Chondrocyte (in vitro differentiated cells): ENCODE measurements around the gene SCNN1A. TPM values are rescaled to one million over a fixed set of nuclear protein-coding genes. Genes with fewer than 3 reads are reported as not detected.

Experiments used
- DNase-seq: peaks from one replicate; pipeline ENCODE4 v3.0.0; 2021; ENCODE audit warnings: mixed read lengths, low spot score
- H3K27ac Mint-ChIP-seq: one replicate; pipeline ENCODE4 v1.8.0; 2021; ENCODE audit warnings: mild to moderate bottlenecking, moderate library complexity, mixed read lengths; ENCODE audit not compliant: unreplicated experiment
- H3K27me3 Mint-ChIP-seq: 2 replicates; pipeline ENCODE4 v1.8.0; 2021; ENCODE audit warnings: low read depth, mixed read lengths
- H3K36me3 Mint-ChIP-seq: 2 replicates; pipeline ENCODE4 v1.8.0; 2021; ENCODE audit warnings: low read depth, mixed read lengths
- H3K4me1 Mint-ChIP-seq: 2 replicates; pipeline ENCODE4 v1.8.0; 2021; ENCODE audit warnings: low read depth, mild to moderate bottlenecking, mixed read lengths
- H3K4me3 Mint-ChIP-seq: one replicate; pipeline ENCODE4 v1.8.0; 2021; ENCODE audit warnings: mild to moderate bottlenecking, moderate library complexity, mixed read lengths; ENCODE audit not compliant: unreplicated experiment
- H3K9me3 Mint-ChIP-seq: 2 replicates; pipeline ENCODE4 v1.8.0; 2021; ENCODE audit warnings: low read depth, mixed read lengths
- CTCF ChIP-seq: fragments of 200-600 bp; sonication (generic); IDR thresholded peaks from 2 replicates; pipeline ENCODE4 v1.5.0; 2021; ENCODE audit warnings: antibody characterized with exemption, mild to moderate bottlenecking, moderate library complexity
- total RNA-seq: library from RNA; stranded (reverse); gene quantifications from 3 replicates; pipeline ENCODE4 v1.2.1, GENCODE V29; 2021

Gene SCNN1A
- total RNA-seq, 1 donor from 2014 or later: 0.87 TPM

- peaks cover 13% of the 10 kb centered on the region for H3K4me1 Mint-ChIP-seq
- no peaks in the 10 kb centered on the region for H3K9me3 Mint-ChIP-seq
- H3K27ac Mint-ChIP-seq: no peak overlapping the region
- H3K36me3 Mint-ChIP-seq: no peaks in the 10 kb centered on the region
- TF ChIP-seq CTCF: no peak
- no peaks in the 10 kb centered on the region for H3K27me3 Mint-ChIP-seq
- no peak for DNase-seq
- H3K4me3 Mint-ChIP-seq: no peak overlapping the region
Measured at GRCh38 chr12:6315184-6315583, 60.2 kb downstream of the SCNN1A start.

GRCh38 chr12:6314776-6315175 lies 60.6 kb downstream of the SCNN1A start:
- Mint-ChIP-seq H3K9me3 (no peaks in the 10 kb centered on the region), H3K4me3 (no peak overlapping the region), H3K27ac (no peak overlapping the region), H3K4me1 (peaks cover 13% of the 10 kb centered on the region), H3K27me3 (no peaks in the 10 kb centered on the region), H3K36me3 (no peaks in the 10 kb centered on the region)
- DNase-seq: no peak
- no peak for TF ChIP-seq CTCF

GRCh38 chr12:6313326-6313940 lies 61.9 kb downstream of the SCNN1A start:
- Mint-ChIP-seq H3K36me3 (no peaks in the 10 kb centered on the region), H3K4me1 (peaks cover 13% of the 10 kb centered on the region), H3K9me3 (no peaks in the 10 kb centered on the region), H3K27me3 (no peaks in the 10 kb centered on the region), H3K4me3 (no peak overlapping the region), H3K27ac (no peak overlapping the region)
- DNase-seq: no peak
- no peak for TF ChIP-seq CTCF

- Mint-ChIP-seq H3K27me3 (no peaks in the 10 kb centered on the region), H3K4me3 (no peak overlapping the region), H3K36me3 (no peaks in the 10 kb centered on the region), H3K9me3 (no peaks in the 10 kb centered on the region), H3K4me1 (peaks cover 13% of the 10 kb centered on the region), H3K27ac (no peak overlapping the region)
- TF ChIP-seq CTCF: no peak
- no peak for DNase-seq
Measured at GRCh38 chr12:6312529-6313325, 62.6 kb downstream of the SCNN1A start.

- DNase-seq: no peak
- H3K9me3 Mint-ChIP-seq: no peaks in the 10 kb centered on the region
- H3K4me1 Mint-ChIP-seq: peaks cover 13% of the 10 kb centered on the region
- H3K4me3 Mint-ChIP-seq: no peak overlapping the region
- TF ChIP-seq CTCF: no peak
- no peaks in the 10 kb centered on the region for H3K36me3 Mint-ChIP-seq
- no peak overlapping the region for H3K27ac Mint-ChIP-seq
- H3K27me3 Mint-ChIP-seq: no peaks in the 10 kb centered on the region
Measured at GRCh38 chr12:6311822-6312528, 63.4 kb downstream of the SCNN1A start.
